Measurements from ENCODE around the gene SLC30A2. TPM values are rescaled to one million over a fixed set of nuclear protein-coding genes. Genes with fewer than 3 reads are reported as not detected.
A peak's percentile ranks its signal among the peaks of the same experiment; 100 is the strongest.

SLC30A2 gene
- total and polyA plus RNA-seq, 9 of the 15 experiments (the other 6 are each of a cell fraction or from before 2014, with no cell fraction given): 0.01 to 0.18 (median 0.06) TPM; not detected in 3

- peak; percentile 76 for TF ChIP-seq MGA (IDR thresholded peaks at IDR 0.05)
- TF ChIP-seq NR2C2 (CRISPR knock-in tag; IDR thresholded peaks at IDR 0.05): peak; percentile 94
- peak; percentile 94 for TF ChIP-seq NR2C2 (tag; IDR thresholded peaks at IDR 0.05)
- peak; percentile 79 for TF ChIP-seq ETV1 (tag; conservative IDR thresholded peaks at IDR 0.05; ENCODE audit: low read depth)
- peak; percentile 63; the same call in 1 of the 2 replicates for TF ChIP-seq GTF2F1 (IDR thresholded peaks at IDR 0.05; ENCODE audit: low read depth, low read length)
- no peak for TF ChIP-seq ZNF408 (CRISPR knock-in tag; IDR thresholded peaks at IDR 0.05; ENCODE audit: low read depth)
- TF ChIP-seq DIDO1 (tag; IDR thresholded peaks at IDR 0.05; ENCODE audit: low read depth): peak; percentile 88
- peak; percentile 67 for TF ChIP-seq SMARCA4 (IDR thresholded peaks at IDR 0.05)
- peak; percentile 94 for TF ChIP-seq GABPA (tag; conservative IDR thresholded peaks at IDR 0.05; ENCODE audit: low read depth)
- no peak; the same call in 1 of the 2 replicates for TF ChIP-seq GATAD2B (IDR thresholded peaks at IDR 0.05; ENCODE audit: borderline replicate concordance)
- no peak for TF ChIP-seq TCF3 (CRISPR knock-in tag; IDR thresholded peaks at IDR 0.05)
- peak; percentile 96 for TF ChIP-seq USF1 (CRISPR knock-in tag; IDR thresholded peaks at IDR 0.05)
- TF ChIP-seq SUPT5H (IDR thresholded peaks at IDR 0.05): 0 out of 2 replicates have a peak, but pooled peaks have one; percentile 11
- peak; percentile 54; the same call in 1 of the 2 replicates for TF ChIP-seq TEAD2 (tag; IDR thresholded peaks at IDR 0.05)
- no peak for TF ChIP-seq HNRNPUL1 (IDR thresholded peaks at IDR 0.05; ENCODE audit: low read length)
- no peak for TF ChIP-seq ADNP (tag; IDR thresholded peaks at IDR 0.05)
Measured at GRCh38 chr1:25997828-25998761, 47.8 kb downstream of the SLC30A2 start, which contains the start of gene PAFAH2 (continued).
